Stimulated activated CD4-positive, alpha-beta T cell treated with anti-CD3 and anti-CD28 coated beads, Interleukin-12 subunit alpha, Interleukin-12 subunit beta, amount 100 ng/mL, for 48 hours (primary cell): Measurements from ENCODE around the gene BPHL.
"Not testable (repeated sequence)": the region's sequence is repeated elsewhere in the genome, so short reads cannot be mapped to it uniquely, and the experiment has no call there.

Experiments used
- DNase-seq, 3 donors: peaks; one replicate each; pipeline ENCODE4 v3.0.0-alpha.2; 2020; ENCODE audit warnings: low read depth in 2 of 3, low spot score in 1 of 3

The BPHL gene

DNA sequence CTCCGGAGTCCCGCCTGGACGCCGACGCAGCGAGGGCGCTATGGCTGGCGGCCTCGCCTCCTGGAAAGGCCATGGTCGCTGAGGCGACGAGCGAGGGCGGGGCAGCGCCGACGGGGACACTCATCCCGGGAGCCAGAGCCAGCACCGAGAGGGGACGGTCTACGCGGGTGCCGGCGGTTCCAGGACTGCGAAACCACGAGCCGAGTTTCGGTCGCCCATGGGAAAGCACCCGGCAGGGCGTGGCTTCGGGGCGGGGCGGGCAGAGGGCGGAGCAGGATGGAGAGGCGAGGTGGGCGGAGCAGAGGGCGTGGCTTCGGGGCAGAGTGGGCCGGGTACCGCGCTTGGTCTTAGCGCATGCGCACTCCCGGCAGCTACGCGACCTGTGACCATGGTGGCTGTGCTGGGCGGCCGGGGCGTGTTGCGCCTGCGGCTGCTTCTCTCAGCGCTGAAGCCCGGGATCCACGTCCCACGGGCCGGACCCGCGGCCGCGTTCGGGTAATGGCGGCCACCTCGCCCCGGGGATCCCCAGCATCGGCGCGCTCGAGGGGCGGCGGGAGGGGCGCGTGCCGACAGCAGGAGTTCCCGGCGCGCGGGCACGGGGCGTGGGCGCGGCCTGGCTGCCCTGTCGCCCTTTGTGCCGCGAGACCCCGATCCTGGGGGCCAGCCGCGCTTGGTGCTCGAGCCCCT is at the start of gene BPHL:
Gene BPHL, plus strand, starts transcription at position 359 of the 687 bp plus-strand sequence. Its CDS starts 30 bp downstream, at position 389.
- DNase-seq = peak; percentile 98 to 100 (median 100)

DNA sequence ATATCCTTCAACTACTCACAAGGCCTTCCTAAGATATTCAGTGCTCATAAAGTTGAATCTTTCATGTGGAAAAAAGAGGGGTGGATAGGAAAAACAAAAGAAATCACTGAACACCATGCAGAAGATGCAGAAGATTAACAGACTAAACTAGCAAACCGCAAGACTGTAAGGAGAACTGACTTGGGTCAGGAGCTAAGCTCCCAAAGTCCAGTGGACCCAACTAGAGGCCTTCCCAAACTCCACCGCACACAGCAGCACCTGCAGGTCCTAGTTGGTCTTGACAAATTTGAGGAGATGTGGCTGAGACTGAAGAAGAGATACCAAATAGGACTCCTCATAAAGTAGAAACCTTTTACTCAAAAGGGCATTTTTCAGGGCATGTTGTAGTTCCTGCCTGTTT is 46.9 kb upstream of the BPHL start:
- no peak for DNase-seq

DNA sequence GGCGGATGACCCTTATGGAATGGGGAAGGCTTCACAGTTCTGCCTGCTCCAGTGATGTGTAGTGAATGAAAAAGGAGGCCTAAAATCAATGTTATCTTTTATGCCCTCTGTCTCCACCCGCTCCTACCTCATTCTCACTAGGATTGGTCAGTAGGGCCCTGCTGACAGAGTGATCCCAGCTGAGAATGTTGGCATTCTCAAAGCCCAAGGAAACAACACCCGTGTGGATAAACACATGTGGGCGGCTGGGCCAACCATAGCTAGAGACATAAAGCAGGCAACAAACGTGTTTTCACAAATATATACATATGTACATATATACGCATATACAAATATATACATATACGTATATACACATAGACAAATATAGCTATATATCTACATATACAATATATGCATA is 45.7 kb upstream of the BPHL start:
- no peak for DNase-seq

DNA sequence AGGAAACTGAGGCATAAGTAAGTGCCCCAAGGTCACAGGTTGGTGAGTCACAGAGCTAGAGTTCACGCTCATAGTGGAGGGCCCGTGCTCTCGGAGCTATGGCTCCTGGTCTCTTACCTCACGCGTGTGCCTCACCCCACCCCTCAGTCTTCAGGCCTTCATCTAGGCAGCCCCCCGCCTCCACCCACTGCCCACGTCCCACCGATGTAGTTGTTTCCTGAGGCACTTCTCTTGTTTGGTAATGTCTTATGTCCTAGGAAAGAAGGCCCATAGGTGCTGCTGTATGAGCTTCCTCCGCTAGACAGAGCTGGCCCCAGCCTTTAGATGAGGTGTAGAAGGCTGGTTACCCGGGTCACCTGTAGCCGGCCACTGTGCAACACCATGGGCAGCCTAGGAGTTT is 45.1 kb upstream of the BPHL start:
- no peak for DNase-seq

DNA sequence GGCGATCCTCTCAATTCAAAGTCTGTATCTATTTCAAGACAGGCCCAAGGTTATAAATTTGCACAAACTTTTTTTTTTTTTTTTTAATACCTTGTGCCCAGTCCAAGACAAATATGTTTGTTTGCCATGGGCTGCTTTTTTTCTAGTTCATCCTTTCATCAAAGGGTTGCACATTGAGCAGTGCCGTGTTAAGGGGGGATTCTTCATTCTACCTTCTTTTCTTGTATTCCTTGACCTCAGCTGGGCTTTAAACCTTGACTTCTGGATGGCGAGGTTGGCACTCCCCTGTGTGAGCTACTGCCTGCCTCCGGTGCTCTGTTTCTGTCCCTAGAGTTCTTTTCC is 42.8 kb upstream of the BPHL start:
- no peak for DNase-seq

DNA sequence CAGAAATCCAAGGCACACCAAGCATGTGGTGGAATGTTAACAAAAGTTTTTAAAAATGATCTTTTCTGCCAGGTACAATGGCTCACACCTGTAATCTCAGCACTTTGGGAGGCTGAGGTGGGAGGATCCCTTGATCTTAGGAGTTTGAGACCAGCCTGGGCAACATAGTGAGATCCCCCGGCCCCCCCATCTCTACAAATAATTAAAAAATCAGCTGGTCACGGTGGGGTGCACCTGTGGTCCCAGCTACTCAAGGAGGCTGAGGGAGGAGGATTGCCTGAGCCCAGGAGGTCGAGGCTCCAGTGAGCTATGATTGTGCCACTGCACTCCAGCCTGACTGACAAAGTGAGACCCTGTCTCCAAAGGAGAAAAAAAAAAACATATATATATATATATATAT is 42.2 kb upstream of the BPHL start:
- no peak for DNase-seq

DNA sequence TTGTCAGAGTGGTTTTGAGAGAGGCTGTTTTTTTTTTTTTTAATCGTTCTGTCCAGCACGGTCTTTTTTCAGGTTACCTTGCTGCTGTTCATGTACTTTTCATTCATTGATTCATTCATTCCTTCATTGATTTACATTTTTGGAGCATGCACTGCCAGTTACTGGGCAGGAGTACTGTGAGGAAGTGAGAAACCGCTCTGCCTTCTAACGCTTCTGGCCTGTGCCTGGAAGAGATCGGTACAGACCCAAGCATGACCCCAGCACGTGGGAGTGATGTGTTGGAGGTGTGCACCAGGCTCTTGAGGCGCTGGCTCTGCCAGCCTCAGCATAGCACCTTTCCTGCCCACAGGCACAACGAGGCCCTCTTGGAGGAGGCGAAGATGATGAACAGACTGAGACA is 41.1 kb upstream of the BPHL start:
- no peak for DNase-seq

DNA sequence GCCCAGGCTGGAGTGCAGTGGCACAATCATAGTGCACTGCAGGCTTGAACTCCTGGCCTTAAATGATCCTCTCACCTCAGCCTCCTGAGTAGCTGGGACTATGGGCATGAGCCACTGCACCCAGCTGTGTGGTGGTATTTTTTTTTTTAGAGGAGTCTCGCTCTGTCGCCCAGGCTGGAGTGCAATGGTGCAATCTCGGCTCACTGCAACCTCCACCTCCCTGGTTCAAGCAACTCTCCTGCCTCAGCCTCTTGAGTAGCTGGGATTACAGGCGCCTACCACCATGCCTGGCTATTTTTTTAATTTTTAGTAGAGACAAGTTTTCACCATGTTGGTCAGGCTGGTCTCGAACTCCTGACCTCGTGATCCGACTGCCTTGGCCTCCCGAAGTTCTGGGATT is 39.6 kb upstream of the BPHL start:
- not testable (repeated sequence) for DNase-seq

DNA sequence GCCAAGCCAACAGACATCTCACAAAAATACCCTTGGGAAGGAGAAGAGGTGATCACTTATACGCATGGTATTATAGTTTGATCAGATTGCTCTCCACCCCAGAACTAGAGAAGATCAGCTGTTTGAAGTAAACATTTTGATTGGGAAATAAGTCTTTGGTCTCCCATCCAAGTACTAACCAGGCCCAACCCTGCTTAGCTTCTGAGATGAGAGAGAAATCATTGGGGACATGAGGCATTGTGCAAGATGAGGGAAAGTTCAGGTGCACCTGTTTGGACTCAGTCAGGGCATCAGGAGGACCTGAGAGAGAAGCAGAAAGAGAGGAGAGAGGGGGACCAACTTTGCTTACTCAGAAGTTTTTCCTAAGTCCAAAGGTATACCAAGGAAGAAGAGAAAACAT is 38.8 kb upstream of the BPHL start:
- DNase-seq = no peak

DNA sequence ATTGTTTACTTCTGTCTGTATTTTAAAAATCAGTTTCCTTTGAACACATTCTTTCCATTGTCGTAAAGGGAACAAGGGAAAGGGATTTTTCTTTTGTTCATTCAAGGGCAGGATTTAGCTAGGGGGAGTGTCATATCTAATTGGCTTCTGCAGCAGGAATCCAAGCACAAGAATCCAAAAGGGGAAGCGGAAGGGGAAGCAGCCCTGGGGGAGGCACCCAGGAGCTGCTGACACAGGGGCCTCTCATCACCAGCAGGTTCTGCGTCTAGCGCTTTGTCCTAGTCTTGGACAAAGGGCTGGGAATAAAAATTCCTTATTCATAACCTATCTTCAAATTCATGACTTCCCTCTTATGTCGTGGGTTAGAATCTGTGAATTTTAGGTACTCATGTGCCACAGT is 36.6 kb upstream of the BPHL start:
- DNase-seq = no peak

DNA sequence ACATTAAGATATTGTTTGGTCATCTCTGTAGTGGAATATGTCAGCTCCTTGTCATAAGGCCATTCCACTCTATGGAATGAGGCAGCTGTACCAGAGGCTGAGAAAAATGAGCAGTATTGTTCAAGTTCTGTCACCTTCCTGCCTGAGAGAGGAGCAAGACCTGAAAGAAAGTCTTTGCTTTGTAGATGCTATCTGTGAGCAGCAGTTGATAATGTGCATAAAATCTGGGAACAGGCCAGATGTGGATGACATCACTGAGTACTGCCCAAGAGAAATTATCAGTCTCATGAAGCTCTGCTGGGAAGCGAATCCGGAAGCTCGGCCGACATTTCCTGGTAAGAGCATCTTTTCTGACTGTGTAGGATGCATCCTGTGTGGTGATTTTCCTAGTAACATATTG is 33.4 kb upstream of the BPHL start:
- DNase-seq = no peak

DNA sequence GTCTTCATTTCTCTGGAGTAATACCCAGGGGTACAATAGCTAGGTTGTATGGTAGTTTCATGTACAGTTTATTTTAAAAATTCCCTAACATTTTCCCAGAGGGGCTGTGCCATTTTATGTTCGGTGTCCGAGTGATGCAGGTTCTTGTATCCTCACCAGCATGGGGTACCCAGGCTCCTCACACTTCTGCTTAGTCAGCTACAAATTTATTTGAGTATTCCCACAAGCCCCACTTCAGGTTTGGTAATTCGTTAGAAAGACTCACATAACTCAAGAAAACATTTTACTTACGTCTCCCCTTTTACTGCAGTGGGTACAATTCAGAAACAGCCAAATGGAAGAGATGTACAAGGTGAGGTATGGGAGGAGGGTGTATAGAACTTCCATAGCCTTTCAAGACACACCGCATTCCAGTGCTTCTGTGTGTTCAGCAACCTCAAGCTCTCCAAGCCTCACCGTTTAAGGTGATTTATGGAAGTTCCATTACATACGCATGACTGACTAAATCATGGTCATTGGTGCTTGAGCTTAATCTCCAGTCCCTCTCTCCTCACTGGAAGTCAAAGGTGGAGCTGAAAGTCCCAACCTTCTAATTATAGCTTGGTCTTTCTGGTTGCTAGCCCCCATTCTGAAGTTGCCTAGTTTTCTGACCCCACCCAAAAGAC is 32.1 kb upstream of the BPHL start:
- no peak for DNase-seq

DNA sequence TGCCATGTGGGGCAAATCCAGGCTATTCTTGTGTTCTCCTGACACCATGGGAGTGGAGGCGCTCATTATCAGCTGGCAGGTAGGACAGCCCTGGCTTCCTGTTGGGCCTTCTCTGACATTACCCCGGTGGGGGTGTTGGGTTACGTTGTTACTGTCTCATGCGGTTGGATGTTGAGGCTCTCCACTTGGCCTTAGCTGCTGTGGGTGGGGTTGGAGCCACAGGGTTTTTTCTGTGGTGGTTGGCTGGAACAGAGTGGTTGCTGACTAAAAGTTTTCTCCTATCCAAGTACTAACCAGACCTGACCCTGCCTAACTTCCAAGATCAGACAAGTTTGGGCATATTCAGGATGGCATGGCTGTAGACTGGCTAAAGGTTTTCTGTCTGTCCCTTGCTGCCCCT is 30.1 kb upstream of the BPHL start:
- no peak for DNase-seq

DNA sequence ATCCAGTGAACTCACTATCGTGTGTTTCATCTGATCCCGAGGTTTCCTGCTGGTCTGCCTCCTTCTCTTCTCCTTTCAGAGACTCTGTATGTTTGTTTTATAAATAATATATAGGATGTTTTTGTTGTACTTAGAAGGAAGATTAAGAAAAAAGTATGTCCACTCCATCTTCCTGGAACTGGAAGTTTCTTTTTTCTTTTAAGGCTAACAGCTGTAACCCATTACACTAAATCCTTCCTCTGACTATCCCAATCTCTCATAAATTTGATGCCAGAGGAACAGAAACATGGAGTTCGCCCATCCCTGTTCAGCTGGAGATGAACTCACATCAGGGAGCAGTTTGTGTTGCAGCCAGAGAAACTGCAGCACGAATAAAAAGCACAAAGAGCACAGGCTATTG is 29.5 kb upstream of the BPHL start:
- DNase-seq = no peak

DNA sequence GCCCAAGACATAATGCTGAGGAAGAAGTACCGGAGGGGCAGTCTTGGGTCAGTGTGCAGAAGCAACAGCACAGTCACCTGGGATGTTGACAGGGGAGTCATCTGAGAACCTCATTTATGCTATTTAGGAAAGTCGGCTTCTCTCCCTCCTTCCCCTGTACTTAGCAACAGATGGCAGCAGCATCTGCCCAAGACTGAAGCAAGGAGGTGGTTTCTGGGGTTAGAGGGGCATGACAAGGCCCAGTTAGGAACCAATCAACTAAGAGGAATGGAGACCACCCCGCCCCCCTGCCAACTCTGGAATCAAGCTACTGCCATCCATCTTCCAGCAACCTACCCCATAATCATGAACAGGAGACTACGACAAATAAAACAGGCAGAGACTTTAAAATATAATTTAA is 28.5 kb upstream of the BPHL start:
- no peak for DNase-seq

DNA sequence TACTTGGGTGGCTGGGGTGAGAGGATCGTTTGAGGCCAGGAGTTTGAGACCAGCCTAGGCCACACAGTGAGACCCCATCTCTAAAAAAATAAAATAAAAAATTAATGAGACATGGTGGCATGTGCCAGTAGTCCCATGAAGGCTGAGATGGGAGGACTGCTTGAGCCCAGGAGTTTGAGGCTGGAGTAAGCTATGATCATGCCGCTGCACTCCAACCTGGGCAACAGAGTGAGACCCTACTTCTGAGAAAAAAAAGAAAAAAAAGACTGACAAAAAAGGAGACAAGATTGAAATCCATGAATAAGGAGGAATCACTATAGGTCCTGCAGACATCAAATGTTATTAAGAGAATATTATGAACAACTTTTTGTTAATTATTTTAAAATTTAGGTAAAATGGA is 23.7 kb upstream of the BPHL start:
- DNase-seq = no peak

DNA sequence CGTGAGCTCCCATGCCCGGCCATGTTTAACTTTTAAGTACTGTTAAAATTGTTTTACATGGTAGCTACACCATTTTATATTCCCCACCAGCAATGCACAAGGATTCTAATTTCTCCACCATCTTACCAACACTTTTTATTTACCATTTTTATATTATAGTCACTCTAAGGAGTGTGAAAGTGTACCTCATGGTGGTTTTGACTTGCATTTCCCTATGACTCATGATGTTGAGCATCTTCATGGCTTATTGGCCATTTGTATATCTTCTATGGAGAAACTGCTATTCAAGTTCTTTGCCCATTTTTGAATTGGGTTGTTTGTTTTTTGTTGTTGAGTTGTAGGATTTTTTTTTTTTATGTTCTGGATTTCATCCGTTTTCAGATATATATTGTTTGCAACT is 15.6 kb upstream of the BPHL start:
- DNase-seq = no peak

DNA sequence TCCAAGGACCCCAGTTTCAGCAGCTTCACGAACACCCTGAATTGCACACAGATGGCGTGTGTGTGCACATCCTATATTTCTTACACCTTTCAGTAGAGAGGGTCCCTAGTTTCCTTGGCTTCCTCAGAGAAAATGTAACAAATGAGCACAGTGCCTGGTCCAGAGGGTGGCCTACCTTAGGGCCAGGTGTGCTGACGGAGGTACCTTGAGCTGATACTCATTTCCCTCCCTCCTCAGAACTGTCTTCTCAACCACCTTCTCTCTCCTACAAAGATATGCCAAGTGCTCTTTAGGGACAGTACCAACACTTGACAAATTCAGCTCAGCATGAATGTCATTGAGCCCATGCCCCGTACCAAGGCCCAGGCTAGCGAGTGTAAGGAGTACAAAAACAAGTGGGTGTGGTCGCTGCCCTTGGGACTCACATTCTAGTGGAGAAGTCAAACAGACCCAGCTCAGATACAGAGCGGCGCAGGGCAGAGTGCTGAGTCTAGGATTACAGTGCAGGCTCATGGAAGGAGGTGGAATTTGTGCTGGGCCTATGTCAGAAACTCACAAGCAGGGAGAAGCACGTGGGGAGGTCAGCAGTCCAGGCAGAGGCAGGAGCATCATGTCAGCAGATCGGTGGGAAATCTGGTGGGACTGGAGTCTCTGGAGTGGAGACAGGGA is 9.6 kb upstream of the BPHL start:
- no peak for DNase-seq

DNA sequence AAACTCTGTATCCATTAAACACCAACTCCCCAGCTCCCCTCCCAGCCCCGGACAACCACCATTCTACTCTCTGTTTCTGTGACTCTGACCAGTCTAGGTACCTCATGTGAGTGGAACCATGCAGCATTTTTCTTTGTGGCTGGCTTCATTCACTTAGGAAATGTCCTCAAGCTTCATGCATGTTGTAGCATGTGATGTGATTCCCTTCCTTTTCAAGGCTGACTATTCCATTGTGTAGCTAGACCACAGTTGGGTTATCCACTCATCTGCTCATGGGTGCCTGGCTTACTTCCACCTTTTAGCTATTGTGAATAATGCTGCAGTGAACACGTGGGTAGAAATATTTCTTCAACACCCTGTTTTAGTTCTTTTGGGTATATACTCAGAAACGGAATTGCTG is 8.8 kb upstream of the BPHL start:
- no peak for DNase-seq

DNA sequence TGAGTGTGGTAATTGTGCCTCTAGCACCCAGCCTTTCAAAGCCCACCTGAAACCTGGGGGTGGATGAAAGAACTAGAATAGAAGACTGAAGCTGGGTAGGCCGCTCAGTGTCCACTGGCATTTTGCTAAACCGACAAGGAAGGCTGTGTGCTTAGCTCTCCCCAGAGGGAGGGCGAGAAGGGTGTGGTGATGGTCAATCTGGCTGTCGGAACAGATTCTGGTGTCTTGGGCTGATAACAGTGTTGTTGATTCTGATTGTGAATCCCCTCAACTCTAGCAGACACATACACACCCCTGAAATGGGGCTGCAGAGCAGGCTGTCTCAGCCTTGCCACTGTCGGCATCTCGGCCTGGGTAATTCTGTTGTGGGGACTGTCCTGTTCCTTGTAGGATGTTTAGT is 4.1 kb upstream of the BPHL start:
- DNase-seq = no peak

DNA sequence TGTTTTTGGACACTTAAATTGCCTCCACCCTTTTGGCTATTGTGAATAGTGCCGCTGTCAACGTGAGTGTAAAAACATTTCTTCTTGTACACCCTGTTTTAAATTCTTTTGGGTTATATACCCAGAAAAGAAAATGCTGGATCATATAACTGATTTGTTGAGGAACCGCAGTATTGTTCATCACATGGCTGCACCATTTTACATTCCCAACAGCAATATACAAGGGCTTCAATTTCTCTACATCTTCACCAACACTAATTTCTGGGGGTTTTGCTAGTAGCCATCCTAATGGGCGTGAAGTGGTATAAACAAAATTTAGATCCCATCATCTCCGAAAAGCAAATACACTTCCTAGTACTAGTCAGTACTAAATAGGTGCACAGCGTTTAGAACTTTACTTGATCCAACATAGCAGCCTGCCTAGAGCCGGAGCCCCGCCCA is 579 bp upstream of the BPHL start:
- no peak for DNase-seq

DNA sequence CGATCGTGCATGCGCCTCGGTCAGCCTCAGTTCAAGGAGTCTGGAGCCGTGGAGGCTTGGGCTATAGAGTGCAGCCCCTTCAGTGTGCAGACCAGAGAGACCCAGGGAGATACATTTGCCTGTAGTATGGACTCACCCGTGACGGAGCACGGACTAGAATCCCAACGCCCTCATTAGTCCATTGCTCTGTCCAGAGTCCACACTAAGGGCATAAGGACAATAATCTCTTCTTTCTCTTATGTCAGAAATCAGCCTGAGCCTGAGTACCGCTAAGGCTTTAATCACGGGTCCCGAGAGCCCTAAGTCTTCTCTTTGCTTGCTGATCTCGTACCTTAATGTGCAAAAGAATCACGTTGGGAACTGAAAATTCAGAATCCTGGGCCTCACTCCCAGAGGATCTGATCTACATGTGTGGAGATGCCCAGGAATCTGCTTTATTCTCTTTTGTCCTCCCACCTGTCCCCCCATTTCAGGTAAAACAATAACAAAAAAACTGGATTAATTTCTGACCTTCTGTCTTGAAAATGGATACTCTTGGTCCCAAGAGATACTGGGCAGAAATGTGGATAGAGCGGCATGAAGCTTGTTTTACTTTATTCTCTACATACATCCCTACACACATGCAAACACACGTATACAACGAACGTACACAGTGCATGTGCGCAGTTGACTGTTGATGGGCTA is 671 bp downstream of the BPHL start:
- peak in 1 of 3 donors; percentile 1 for DNase-seq
